Measurements from ENCODE around the gene PLK4.
"Not testable (repeated sequence)": the region's sequence is repeated elsewhere in the genome, so short reads cannot be mapped to it uniquely, and the experiment has no call there.

The PLK4 gene

DNA sequence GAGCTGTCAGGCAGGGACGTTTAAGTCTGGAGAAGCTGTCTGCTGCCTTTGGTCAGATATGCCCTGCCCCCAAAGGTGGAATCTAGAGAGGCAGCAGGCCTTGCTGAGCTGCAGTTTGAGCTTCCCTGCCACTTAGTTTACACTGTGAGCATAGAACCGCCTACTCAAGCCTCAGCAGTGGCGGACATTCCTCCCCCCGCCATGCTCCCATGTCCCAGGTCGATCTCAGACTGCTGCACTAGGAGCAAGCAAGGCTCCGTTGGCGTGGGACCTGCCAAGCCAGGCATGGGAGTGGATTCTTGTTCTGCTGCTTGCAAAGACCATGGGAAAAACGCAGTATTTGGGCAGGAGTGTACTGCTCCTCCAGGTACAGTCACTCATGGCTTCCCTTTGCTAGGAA is 24.3 kb downstream of the PLK4 start:
- DNase-seq (ENCODE audit: low read depth, low spot score), result no peak

DNA sequence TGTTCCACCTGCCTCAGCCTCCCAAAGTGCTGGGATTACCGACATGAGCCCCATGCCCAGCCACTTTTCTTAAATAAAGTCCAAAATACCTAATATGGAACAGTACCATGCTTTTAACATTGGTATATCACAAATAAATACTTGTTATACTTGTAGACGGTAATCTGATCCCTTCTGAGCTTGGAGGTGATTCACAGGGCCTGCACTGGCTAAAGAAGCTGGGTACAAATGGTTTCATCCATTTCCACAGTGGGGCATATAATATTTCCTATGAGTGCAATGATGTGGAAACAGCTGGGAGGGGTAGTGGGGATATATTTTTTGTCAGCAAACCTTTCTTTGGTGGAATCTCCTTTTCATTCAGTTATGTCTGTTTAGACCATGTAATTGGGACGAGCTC is 35.8 kb downstream of the PLK4 start:
- DNase-seq (ENCODE audit: low read depth, low spot score), result no peak

DNA sequence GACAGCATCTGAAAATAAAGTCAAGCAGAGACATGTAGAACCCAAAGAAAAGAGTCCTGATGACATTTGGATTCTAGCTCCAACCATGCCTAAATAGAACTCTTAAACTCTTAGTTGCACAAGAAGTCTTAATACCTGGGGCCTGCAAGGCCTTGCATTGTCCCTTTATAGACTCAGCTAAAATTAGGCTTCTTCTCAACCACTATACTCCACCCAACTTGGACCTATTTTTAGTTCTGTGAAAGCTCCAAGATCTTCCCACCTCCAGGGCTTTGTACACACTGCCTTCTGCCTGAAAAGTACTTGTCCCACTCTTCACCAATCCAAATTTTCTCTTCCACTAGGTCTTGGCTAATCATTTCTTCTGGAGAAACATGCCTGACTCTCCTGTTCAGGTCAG is 36.5 kb downstream of the PLK4 start:
- DNase-seq (ENCODE audit: low read depth, low spot score), result no peak

DNA sequence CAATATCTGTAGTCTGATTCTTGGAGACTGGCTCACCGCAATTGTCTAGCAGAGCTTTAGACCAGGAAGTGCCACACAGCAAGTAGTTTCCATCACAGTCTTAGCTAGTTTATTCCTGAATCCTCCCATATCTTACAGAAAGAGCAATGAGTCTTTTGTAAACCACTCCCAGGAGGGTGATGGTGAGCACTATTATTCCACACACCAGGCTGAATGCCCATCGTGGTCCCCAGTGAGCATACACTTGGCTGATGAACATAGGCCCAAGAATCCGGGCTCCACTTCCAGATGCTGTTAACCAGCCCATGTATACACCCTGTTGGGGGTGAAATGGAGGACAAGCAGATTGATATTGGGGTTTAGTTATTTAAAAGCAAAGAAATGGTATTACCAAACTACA is 39.8 kb downstream of the PLK4 start:
- DNase-seq (ENCODE audit: low read depth, low spot score), result no peak

DNA sequence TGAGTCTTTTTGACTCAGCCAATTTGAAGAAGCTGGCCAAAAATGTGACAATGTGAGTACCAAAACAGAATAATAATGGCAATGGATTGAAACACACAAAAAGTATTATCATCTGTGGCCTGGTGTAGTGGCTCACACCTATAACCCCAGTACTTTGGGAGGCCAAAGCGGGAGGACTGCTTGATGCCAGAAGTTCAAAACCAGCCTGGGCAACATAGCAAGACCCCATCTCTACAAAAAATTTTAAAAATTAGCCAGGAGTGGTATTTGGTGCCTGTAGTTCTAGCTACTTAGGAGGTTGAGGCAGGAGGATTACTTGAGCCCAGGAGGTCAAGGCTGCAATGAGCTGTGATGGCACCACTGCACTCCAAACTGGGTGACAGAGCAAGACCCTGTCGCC is 41.5 kb downstream of the PLK4 start:
- no peak for DNase-seq (ENCODE audit: low read depth, low spot score)

DNA sequence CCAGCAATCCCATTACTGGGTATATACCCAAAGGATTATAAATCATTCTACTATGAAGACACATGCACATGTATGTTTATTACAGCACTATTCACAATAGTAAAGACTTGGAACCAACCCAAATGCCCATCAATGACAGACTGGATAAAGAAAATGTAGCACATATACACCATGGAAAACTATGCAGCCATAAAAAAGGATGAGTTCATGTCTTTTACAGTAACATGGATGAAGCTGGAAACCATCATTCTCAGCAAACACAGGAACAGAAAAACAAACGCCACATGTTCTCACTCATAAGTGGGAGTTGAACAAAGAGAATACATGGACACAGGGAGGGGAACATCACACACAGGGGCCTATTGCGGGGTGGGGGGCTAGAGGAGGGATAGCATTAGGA is 45.0 kb downstream of the PLK4 start:
- DNase-seq (ENCODE audit: low read depth, low spot score), result not testable (repeated sequence)

DNA sequence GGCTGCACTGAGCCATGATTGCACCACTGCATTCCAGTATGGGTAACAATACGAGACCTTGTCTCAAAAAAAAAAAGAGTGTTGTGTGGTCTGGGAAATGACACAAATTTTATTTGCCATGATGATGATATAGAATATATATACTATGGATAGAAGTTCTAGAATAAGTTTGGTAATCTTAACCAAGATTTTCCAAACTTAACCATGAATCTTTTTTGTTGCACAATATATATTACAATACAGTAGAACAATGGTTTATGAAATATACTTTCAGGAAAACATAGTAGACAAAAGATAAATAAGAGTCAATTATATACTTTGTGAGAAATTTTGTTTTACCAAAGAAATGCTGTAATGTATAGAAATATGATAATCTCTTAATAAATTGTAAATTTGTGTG is 49.5 kb downstream of the PLK4 start:
- no peak for DNase-seq (ENCODE audit: low read depth, low spot score)

DNA sequence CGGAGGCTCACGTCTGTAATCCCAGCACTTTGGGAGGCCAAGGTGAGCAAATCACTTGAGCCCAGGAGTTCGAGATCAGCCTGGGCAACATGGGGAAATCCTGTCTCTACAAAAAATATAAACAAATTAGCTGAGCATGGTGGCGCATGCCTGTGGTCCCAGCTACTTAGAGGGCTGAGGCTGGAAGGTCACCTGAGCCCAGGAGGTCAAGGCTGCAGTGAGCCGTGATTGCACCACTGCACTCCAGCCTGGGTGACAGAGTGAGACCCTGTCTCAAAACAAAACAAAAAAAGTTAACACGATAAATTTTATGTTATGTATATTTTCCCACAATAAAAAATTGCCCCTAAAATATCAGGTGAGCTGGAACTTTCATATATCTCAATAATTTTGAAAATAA is 51.1 kb downstream of the PLK4 start:
- not testable (repeated sequence) for DNase-seq (ENCODE audit: low read depth, low spot score)

DNA sequence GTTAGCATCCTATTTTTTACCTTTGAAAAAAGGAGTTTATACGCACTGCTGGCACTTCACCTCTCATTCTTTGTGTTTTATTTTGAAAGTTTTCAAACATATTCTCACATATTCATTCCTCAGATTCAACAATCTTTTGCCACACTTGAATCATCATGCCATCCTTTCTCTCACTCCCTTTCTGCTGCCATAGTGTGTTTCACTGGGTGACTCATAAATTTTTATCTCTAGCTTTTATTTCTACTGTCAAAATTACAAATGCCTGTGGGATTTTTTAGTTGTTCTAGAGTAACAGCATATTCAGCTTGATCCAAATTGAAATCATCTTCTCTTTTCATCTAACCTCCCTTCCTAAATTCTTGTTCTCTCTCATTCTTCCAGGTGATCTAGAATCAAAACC is 56.3 kb downstream of the PLK4 start:
- DNase-seq (ENCODE audit: low read depth, low spot score), result no peak
